DMS153 treated with DMSO at 0.1 percent for 48 hours (cell line): Measurements from ENCODE around the gene TMEM87B.

ENCODE experiments used
- DNase-seq: peaks from one replicate; lab custom pipeline; 2025; ENCODE audit not compliant: unreplicated experiment; lab: John Stamatoyannopoulos, UW

TMEM87B gene

DNA sequence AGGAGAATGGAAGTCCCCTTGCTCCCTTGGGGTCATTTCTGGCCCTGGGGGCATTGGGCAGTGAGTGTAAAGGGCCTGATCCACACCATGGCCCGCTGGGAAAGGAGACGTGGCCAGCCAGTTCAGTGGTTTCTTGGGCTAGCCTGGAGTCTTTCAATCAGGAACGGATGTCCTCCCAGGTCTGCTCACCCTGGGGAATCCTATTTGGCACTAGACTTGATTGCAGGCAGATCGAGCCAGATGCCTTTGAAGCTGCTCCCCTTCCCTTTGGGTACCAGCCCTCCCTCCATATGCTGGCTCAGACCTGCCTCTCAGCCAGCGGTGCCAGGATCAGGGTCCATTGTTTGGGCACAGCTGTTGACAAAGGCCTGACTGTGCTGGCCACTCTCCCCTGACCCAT is 94.1 kb downstream of the TMEM87B start:
- DNase-seq: no peak

DNA sequence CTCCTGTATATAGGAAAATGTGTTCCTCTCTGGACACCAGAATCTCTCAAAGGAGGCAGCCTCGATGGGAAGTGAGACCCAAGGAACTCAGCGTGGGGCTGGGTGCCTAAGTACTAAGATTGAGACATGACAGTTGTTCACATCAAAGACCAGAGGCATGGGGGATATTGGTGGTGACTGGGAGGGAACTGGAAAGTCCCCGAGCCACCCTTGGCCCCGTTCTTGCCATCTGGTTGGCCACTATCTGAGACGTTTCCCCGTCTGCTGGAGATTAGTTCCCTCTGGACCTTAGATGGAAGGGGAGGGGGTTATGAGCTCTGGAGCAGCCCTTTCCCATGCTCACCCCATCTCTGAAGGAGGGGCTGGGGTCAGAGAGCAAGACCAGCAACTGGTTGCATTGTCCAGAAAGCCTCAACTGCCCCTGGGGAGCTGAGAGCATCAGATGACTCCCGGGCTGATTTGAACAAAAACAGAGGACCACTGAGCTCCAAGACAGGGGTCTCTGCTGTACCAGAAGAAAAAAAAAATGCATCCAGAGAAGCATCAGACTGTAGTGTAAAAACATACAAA is 94.9 kb downstream of the TMEM87B start:
- no peak for DNase-seq

DNA sequence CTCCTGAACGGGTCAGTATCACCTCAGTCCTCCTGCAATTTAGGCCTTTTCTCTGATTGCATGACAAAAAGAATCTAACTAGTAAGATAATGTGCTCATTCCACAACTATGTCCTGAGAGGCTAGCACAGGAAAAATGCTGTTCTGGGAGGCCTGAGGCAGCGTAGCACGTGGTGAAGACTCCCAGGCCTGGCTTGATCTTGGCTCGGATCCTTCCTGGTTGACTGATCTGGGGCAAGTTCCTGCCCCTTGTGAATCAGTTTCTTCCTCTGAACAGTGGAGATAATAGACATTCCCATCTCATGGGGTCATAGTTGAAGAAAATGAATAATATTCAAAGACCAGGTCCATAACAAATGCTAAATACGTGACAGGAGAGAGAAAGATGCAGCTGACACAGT is 95.4 kb downstream of the TMEM87B start:
- no peak for DNase-seq

DNA sequence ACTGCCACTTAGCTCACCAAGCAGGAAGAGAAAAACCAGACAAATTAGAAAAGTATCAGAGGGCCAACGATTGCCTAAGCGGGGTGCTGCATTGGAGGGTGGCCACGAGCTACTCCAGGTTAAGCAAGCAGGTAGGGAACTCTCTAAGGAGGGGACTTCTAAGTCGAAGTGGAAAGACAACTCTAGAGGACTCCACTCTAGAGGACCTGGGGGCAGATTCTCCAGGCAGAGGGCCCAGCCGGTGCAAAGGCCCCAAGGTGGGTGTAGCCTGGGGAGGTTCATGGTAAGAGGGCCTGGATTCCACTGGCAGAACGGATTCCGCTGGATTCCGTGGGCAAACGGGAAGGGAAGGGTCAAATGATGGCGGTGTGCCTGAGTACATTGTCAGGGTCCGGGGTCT is 95.8 kb downstream of the TMEM87B start:
- DNase-seq: no peak

DNA sequence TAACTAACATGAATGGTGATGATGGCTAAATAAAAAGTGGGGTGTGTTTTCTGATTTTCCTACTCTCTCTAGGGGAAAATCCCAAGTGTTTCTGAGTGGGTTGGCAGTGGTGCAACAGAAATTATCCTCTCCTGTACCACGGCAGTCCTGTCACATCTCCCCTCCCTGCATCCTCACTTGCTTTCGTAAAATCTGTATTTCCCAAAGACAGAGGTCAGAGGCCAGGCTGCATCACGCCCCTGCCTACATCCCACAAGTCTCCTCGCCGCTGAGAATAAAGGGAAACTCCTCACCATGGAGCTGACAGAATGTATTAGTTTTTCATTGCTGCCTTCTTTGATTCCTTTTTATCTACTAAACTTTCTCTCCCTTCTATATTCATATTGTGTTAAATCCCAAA is 96.2 kb downstream of the TMEM87B start:
- DNase-seq: no peak

DNA sequence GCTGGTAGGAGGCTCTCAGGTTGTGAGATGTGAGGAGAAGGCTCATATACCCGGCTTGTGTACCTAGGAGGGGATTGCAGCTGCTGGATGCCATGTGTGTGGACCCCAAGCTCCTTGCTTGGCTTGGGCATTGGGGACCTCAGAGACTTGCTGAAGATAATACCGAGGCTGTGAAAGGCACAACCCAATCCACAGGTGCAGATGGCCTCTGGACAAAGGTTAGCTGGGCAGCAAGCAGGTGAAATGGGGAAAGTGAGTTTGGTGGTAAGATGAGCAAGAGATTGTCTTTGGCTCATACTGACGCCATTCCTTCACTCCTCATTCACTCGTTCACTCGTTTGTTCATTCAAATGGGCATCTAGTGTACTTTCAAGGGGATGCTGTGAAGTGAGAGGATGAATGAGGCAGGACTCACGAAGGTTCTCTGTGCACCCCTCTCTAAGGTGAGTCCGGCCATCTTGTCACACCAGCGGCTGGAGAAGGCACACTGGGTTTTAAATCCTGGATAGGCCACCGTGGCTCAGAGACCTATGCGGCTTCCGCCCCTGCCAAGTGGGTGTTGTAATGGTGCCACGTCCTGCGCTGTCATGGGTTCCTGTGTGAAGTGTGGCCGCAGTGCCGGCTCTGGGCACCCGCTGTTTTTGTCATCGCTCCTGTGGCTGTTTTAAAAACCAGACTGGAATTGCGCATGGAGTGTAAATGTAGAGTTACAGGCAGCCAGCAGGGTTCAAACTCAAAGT is 96.8 kb downstream of the TMEM87B start:
- no peak for DNase-seq

DNA sequence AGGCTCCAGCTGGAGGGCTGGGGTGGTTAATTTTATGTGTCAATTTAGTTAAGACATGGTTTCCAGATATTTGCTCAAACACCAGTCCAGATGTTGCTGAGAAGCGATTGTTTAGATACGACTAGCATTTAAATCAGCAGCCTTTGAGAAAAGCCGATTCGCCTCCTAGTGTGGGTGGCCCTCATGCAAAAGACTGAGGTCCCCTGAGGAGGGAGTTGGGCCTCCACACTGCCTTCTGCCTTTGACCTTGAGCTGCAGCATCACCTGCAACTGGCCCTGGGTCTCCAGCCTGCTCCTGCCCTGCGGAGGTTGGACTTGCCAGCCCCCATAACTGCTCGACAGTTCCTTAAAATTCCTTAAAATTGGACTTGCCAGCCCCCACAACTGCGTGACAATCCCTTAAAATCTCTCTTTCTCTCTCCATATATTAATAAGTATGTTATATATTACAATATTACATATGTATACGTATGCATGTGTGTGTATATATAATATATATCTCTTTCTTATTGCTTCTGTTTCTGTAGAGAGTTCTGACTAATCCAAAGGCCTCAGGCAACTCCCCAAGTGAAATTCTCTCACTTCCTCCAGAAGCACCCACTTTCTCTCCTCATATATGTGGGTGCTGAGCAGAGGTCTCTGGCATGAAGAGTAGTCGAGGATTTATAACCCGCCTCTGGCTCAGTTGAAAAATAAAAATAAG is 97.6 kb downstream of the TMEM87B start:
- DNase-seq: no peak

DNA sequence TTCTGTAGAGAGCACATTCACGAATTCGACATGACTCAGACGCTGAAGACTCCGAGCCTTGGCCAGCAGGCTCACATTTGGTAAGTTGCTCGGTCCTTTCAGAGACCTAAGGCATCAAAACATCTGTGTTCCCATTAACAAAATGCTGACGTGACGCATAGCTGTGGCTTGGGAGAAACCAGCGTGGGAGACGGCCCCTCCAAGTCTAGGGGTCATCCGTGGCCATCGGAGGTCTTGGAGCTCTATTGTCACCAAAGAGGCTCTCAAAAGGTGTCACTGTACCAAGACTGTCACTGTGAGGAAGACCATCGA is 98.1 kb downstream of the TMEM87B start:
- DNase-seq: no peak

DNA sequence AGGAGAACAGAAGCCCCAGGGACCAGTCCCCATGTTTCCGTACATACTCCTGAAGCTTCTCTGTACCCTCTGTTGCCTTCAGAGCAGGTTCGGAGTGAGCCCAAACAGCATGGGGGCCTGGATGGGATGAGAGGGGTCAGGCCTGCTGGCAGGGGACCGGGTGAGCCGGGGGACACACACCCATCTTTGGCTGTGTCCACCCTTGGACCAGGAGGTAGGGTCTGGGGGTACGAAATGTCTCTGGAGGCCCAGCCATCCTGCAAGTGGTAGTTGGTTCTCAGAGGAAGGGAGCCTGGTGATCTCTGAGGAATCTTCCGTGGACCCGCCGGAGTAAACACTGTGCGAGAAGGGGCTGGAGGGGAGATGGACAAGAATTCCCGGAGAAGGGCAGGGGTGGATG is 98.4 kb downstream of the TMEM87B start:
- no peak for DNase-seq

DNA sequence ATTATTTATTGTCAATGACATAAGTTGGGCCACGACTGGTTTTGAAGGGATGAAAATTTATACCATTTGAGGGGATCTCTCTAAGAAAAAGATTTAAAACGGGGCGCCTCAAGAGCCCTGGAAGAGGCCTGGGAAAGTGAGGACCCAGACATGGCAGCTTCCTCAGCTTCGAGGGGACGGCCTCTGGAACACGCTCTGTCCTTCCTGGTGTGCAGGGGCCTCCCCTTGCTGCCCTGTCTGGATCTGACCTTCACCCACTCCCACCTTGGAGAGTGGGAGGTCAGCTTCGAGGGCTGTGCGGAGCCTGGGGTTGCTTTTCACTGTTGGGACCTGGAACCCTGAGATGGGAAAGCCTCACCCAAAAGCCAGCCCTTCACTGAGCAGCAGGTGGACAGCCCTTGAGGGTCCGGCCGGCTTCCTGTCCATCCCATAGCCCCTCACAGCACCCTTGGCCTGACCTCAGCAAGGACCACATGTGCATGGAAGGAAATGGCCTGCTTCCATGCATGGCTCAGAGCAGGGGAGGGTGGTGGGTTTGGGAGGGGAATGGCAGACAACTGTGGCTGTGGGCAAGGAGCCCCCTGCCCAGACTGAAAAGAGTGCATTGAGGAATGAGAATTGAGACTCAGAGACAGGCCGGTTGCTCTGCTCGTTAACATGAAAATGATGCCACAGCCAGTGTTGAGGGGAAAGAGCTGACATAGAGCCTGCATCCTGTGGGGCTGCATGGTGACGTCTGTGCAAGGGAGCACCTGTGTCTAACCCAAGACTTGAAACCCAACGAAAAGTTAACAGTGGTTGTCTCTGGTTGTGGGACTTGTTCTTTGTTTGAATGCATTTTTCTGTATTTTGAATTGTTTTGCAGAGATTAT is 99.4 kb downstream of the TMEM87B start:
- DNase-seq: no peak

DNA sequence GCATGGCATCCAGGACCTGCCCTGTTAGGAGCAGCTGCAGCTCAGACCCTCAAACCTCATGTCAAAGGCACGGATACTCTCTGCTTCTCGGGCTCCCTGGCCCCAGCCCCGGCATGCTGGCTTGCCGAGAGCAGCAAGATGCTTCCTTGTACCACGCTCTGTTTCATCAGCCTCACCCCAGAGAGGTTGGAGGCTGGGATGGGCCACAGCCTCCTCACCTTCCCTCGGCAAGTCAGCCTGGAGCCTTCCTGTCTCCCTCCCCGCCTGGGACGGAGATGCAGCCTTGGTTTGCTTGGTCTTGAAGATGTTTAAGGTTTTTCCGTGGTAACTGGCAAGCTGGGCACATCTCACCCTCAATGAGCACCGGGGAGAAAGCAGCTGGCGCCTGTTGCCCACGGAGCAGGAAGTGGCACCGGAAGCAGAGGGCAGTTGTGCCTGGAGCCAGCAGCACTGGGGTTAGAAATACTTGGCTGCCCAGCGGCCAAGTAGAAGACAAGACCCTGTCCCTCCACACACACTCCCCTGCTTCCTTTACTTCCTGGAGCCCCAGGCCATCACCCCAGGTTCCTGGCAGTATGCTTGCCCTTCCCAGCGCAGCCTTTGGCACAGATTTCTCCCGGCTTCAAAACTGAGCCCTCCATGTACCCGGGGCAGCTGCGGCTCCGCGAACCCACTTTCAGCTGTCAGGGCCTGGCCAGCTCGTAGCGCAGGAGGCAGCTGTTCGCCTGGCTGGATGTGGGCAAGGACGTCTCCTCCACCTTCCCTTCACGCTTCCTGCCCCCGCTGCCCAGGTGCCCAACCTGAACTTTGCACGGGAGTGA is 100.5 kb downstream of the TMEM87B start:
- DNase-seq: no peak

DNA sequence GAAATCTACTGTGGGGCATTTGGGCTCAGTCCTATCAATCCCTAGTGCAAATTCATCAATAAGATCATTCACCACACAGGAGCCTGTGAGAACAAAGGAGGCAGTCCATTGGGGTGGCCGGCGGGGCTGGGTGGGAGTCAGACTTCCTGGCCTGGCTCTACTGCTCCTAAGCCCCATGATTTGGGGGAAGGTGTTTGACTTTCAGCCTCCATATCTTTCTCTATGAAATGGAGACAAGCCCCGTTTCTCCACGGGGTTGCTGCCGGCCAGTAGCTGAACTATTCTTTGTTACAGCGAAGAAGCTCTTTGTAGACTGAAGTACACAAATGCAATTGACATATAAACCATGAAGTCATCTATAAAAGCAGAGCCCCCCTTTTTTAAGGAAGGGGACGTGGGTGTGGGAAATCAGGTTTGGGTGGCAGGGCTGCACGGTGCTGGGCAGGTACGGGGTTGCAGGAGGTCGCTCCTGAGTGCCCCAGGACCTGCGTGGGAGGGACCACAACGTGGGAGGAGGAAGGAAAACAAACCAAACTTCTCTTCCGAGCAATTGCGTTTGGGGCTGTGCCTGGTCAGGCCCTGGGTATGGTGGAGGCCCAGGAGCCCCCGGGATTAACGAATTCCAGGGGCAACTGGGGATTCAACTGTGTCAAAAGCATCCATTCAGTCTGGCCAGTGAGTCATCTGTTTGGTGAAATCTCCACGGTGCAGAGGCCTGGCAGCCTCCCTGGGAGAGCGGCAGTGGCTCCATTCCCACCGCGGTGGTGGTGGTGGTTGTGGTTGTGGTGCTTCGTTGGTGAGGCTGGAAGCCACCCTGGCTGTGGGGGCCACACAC is 101.3 kb downstream of the TMEM87B start:
- no peak for DNase-seq

DNA sequence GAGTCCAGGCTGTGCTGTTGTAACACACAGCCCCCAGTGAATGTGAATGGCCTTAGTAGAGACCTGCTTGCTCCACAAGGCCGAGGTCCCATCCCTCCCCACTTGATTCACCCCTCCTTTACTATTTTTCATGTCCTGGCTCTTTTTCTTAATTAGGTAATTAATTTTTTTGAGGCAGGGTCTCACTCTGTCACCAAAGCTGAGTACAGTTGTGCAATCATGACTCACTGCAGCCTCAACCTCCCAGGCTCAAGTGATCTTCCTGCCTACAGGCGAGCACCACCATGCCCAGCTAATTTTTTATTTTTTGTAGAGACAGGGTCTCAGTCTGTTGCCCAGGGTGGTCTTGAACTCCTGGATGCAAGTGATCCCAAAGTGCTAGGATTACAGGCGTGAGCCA is 102.4 kb downstream of the TMEM87B start:
- no peak for DNase-seq

DNA sequence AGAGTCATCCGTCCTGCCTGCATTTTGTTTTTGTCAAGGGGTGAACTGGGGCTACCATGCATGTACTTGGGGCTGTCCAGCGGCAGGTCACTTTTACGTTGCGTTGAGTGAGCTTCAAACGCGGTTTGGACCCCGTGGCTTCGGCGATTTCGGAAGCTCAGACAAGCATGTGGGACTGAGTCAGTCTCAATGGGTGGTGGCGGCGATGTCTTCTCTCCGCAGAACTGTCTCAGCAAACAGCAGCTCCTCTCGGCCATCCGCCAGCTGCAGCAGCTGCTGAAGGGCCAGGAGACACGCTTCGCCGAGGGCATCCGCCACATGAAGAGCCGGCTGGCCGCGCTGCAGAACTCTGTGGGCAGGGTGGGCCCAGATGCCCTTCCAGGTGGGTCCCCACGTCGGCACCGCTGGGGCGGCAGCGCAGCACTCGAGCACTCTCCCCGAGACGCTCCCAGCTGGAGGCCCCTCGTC is 104.4 kb downstream of the TMEM87B start:
- no peak for DNase-seq

DNA sequence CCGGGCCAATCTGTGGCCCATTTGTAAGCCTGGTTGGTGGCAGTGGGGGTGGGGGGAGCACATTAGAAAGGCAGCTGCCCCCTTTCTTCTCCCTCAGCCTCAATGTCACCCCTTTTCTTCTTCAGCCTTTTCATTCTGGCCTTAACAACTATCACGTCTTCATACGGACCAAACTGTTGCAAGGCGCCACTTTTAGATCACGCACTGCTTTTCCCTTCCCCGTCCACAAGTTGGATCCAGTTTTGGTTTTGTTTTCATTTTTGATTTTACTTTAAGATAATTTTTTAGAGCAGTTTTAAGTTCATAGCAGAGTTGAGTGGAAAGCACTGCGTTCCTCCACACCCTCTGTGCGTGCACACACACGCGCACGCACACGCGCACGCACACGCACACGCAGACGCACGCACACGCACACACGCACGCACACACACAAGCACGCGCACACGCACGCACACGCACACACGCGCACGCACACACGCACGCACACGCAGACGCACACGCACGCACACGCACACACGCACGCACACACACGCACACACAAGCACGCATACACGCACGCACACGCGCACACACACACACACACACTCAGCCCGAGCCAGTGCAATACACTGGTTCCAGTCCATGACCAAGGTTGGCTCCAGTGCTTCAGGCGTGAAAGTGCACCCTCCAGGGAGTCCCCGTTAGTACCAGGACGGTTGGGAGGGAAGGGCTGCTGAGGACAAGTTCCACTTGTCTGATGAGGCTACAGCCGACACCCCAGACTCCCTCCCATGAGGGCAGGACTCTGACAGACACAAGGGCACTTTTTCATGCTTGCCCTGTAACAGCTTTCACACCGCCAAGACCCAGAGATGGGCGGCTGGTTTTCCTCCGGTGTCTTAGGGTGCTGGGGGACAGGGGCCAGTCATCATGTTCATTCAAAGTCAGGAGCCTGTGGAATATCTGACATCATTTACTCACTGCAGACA is 105.5 kb downstream of the TMEM87B start:
- no peak for DNase-seq

DNA sequence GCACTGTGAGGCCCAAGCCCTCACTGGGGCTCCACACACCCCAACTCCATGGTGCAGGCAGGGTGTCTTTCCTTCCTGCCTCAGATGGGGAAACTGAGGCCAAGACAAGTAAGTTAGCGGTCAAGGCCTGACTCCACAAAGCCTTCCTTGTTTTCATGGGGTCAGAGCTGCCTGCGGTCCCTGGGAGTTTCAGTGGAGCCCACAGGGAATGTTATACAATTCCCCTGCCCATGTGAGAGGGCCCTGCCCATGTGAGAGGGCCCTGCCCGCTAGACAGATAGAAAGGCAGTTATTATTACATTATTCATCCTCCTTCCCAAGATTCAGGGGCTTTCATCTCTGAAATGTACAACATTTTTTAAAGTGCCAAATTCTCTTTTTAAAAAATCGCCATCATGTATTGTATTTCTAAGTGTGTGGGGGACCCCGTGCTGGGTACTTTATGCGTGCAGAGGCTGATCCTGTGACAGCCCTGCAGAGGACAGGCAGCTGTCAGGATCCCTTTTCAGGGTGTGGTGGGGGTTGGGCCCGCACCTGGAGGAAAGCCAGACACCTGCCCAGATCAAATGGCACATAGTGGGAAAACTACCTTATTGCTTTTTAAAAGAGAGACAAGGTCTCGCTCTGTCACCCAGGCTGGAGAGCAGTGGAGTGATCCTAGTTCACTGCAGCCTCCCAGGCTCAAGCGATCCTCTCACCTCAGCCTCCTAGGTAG is 106.5 kb downstream of the TMEM87B start:
- DNase-seq: no peak

DNA sequence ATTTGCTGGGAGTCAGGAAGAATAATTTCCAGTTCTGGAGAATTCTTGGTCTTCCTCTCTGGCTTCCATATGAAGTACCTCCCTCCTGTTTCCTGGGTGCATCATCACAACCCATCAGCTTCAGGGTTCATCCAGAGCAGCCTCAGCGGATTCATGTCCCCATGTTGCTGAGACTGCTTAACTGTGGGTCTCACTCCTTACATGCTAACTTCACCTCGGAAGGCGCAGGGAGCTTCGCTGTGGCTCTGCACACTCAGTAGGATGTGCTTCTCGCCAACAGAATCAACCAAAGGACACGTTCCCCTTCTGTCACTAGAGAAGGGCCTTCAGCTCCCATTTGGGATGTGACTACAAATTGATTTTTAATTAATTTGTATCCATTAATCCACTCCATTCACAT is 107.3 kb downstream of the TMEM87B start:
- no peak for DNase-seq

DNA sequence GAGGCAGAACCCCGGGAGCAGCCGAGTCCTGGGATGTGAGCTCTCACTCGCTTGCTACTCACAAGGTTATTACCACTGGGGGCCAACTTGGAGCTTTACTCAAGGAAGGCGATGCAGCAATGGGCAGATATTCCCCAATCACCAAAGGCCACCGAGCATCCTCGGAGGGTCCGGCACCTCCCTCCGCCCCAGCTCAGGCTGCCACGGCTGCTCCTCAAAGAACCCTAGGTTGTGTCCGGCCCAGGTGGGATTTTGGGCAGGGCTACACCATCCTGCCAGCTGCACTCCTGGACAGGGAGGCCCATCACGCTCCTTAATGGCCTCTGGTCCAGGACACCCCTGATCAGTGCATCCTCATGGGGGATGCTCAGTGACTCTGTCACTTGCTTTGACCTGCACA is 107.9 kb downstream of the TMEM87B start:
- DNase-seq: no peak
